ENCODE measurements around the gene OCA2.

The OCA2 gene

GRCh38 chr15:28118531-28118930, 19.4 kb upstream of the OCA2 start:
- DNase-seq, result no peak

DNA sequence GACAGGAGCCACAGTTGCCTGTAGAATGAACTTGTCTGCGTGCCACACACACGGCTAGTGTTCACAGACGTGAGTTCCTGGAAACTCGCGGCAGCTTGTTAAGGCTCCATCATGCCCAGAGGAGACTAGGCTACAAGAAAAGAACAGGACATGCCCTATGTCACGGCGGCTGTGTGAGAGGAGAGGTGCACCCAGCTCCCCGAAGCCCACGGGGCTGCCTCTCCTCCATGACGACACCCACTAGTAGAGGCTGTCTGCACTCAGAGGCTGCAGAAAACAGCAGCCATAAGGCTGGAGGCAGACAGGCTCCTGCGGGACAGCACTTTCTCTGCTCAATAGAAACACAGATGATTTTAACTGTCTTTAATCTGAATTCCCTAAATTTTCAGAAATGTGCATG, 19.0 kb upstream of the OCA2 start:
- DNase-seq, result no peak

DNA sequence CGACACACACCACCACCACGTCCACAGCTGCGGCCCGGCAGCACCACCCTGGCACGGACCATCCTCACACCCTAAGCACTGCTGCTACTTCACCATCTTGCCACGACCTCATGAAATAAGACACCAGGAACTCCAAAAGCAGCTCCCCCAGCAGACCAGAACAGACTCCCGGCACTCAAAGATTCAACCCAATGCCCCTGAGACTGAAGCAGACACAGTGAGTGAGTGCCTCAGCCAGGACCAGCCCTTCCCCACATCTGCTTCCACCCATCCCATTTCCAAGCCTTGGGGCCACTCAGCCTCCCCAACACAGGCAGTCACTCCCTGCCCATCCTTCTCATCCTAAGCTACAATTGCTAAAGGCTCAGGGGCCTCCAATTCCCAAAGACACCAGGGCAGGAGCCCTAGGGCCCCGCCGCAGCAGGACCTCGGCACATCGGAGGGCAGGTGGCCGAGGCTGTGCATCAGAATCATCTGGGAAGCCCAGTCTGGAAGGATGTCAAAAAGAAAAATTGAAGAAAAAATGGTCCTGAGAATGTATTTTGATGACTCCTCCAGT, 18.4 kb upstream of the OCA2 start:
- DNase-seq, result no peak

GRCh38 chr15:28116521-28117431, 17.7 kb upstream of the OCA2 start:
- no peak for DNase-seq

GRCh38 chr15:28115871-28116270, 16.8 kb upstream of the OCA2 start:
- DNase-seq, result no peak

GRCh38 chr15:28114721-28115622, 15.9 kb upstream of the OCA2 start:
- no peak for DNase-seq

- DNase-seq, result no peak
These were observed 15.0 kb upstream of the OCA2 start for GRCh38 chr15:28114114-28114455.

DNA sequence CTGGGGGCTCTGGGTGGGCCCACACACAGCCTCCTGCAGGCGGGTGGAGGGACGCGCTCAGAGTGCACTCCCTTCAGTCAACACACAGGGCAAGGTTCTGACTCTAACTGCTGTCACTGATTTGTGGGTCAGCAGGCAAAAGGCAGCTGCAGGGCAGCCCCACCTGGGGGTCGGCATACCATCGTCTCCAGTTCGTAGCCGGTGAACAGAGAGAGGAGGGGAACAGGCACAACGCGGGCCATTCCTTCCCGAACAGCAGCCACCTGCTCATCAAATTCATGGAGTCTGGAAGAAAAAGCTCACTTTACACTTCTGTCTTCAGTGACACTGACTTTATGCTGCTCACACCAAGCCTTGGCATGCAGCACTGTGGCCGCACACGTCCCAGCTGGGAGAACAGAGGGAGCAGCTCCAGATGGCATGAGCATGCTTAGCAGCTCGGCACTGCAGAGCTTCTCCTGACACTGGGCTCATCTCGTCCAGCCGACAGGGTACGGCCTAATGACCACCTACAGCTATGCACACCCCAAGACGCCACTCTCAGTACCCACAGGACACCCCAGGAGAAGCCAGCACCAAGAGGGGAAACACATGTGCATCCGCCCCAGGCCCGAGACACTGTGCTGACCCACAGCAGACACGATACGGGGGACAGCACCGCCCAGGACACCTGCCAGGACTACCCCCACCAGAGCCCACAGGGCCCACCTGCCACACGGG, 14.4 kb upstream of the OCA2 start:
- DNase-seq, result no peak

GRCh38 chr15:28112962-28113361, 13.8 kb upstream of the OCA2 start:
- DNase-seq, result no peak

GRCh38 chr15:28112101-28112760, 13.1 kb upstream of the OCA2 start:
- DNase-seq, result no peak

DNA sequence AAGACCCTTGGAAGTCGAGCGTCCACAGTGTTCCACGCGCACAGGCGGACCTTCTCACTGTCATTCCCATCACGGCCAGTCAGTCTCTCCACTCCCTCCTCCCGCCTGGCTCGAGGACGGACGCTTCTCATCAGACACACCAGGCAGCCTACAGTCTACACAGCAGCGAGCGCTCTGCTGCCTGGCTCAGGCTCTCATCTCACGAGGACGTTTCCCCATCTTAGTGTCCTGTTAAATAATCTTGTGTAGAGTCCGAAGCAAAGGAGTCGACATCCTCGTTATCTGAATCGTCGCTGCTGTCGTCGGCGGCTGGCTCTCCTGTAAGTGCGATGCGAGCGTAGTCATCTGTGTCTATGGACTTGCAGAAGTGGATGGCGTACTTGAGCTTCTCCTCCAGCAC, 12.4 kb upstream of the OCA2 start:
- DNase-seq, result no peak

DNA sequence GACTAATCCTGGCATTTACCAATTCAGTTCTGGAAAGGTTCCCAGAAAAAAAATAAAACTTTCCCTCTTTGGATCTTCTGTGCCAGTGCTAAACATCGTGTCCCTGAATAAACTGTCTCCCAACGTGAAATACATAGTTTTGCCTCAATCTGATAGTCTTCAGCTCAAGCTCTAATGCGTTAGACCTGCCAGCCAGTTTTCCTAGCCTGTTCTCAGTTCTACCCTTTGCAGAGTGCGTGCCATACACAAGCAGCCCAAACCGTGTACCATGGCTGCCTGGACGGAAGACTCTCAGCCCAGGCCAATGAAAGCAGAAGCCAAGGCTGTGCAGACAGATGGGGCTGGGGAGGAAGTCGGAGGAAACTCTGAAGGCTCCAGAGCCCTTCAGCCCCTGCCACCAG, 11.4 kb upstream of the OCA2 start:
- DNase-seq, result no peak

- no peak for DNase-seq
These were observed 10.7 kb upstream of the OCA2 start for GRCh38 chr15:28109626-28110455.

- peak; percentile 45 for DNase-seq
These were observed 8.8 kb upstream of the OCA2 start for GRCh38 chr15:28107904-28108275.

GRCh38 chr15:28107111-28107903, 8.2 kb upstream of the OCA2 start:
- no peak for DNase-seq

DNA sequence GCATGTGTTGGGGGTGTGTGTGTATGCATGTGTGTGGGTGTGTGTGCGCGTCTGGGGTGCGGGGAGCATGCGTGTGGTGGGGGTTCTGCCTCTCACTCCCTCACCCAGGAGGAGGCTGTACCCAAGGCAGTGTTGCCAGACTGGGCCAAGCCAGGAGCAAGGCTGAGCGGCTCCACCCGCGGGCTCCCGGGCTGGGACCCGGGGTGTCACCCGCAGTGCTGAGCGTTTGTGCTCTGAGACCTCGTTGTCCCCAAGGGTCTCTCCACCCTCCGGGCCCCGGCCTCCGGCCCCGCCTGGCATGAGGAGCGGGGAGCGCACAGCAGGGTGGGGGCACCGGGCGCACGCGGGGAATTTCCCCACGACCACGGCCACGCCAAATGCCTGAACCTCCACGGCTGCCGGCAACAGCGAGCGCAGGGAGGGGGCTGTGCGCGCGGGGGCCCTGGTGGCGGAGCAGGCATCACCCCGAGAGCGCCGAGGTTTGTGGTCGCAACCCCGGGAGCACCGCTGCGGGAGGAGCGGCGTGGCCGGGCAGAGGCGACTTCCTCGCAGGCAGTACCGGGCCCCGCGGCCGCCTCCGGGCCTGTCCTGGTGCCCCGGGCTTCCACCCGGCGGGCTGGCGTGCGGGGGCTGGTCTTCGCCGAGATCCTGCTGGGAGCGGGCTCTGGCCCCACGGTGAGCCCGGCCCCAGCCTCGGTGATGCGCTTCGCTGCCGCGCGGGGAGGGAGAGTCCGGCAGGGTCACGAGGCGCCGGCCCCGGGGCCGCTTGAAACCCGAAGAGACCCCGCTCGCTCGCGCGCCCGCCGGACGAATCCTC, 7.4 kb upstream of the OCA2 start:
- no peak for DNase-seq

DNA sequence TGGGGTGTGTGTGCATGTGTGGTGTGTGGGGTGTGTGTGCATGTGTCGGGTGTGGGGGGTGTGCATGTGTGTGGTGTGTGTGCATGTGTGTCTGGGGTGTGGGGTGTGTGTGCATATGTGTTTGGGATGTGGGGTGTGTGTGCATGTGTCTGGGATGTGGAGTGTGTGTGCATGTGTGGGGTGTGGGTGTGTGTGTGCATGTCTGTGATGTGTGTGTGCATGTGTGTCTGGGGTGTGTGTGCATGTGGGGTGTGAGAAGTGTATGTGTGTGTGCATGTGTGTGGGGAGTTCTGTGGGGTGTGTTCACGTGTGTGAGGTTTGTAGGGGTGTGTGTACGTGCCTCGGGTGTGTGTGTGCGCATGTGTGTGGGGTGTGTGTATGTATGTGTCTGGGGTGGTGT, 6.7 kb upstream of the OCA2 start:
- no peak for DNase-seq

GRCh38 chr15:28105224-28105791, 6.2 kb upstream of the OCA2 start:
- no peak for DNase-seq

GRCh38 chr15:28104326-28104725, 5.2 kb upstream of the OCA2 start:
- DNase-seq, result no peak

Measured in NCI-H1694 treated with DMSO at 0.1 percent for 48 hours (cell line).